DOHH2 (cell line): ENCODE data around the gene CST8.

Source experiments
- H3F3A ChIP-seq: fragments of 200-600 bp; sonication (generic), shearing (Covaris generic); 2 replicates; pipeline ENCODE4 v1.6.0; 2016; ENCODE audit warnings: antibody characterized with exemption, mild to moderate bottlenecking; ENCODE audit not compliant: control insufficient read depth, insufficient read depth
- H3K27ac ChIP-seq: fragments of 200-600 bp; sonication (generic); 2 replicates; pipeline ENCODE4 v1.5.1; 2014; ENCODE audit warnings: low read depth, mild to moderate bottlenecking, low read length, moderate library complexity
- H3K27me3 ChIP-seq: fragments of 200-600 bp; sonication (generic); 2 replicates; pipeline ENCODE4 v1.6.1; 2014; ENCODE audit warnings: mild to moderate bottlenecking, low read length, mixed read lengths; ENCODE audit not compliant: control insufficient read depth
- H3K36me3 ChIP-seq: fragments of 200-600 bp; sonication (generic); 2 replicates; pipeline ENCODE4 v1.6.1; 2014; ENCODE audit warnings: mild to moderate bottlenecking, low read length, moderate library complexity, mixed read lengths; ENCODE audit not compliant: control insufficient read depth
- H3K4me1 ChIP-seq: fragments of 200-600 bp; sonication (generic); 2 replicates; pipeline ENCODE4 v1.6.1; 2014; ENCODE audit warnings: mild to moderate bottlenecking, low read length, mixed read lengths; ENCODE audit not compliant: control insufficient read depth
- H3K4me2 ChIP-seq: fragments of 200-600 bp; sonication (generic); 2 replicates; pipeline ENCODE4 v1.6.0; 2014; ENCODE audit warnings: mild to moderate bottlenecking, low read length, moderate library complexity
- H3K4me3 ChIP-seq: fragments of 200-600 bp; sonication (generic); 2 replicates; pipeline ENCODE4 v1.5.1; 2014; ENCODE audit warnings: mild to moderate bottlenecking, low read length, mixed read lengths
- H3K79me2 ChIP-seq: fragments of 200-600 bp; sonication (generic); 2 replicates; pipeline ENCODE4 v1.6.1; 2014; ENCODE audit warnings: mild to moderate bottlenecking, low read length, mixed read lengths; ENCODE audit not compliant: control insufficient read depth
- H3K9me2 ChIP-seq: fragments of 200-600 bp; sonication (generic); replicated peaks from 2 replicates; pipeline ENCODE4 v1.6.1; 2014; ENCODE audit warnings: mild to moderate bottlenecking, low read length, mixed read lengths; ENCODE audit not compliant: control insufficient read depth
- H3K9me3 ChIP-seq: fragments of 200-600 bp; sonication (generic); 2 replicates; pipeline ENCODE4 v1.6.1; 2014; ENCODE audit warnings: antibody characterized with exemption, low read length, mixed read lengths; ENCODE audit not compliant: control insufficient read depth, insufficient read depth
- H4K20me1 ChIP-seq: fragments of 200-600 bp; sonication (generic); 2 replicates; pipeline ENCODE4 v1.6.0; 2014; ENCODE audit warnings: low read depth, mild to moderate bottlenecking, antibody characterized with exemption, low read length, moderate library complexity; ENCODE audit not compliant: control insufficient read depth, insufficient read depth
- CTCF ChIP-seq: fragments of 200-600 bp; sonication (generic); IDR thresholded peaks from one replicate; pipeline ENCODE4 v1.5.1; 2014; ENCODE audit warnings: antibody characterized with exemption, mild to moderate bottlenecking, low read depth, low read length; ENCODE audit not compliant: poor library complexity, severe bottlenecking
- EZH2phosphoT487 ChIP-seq: fragments of 200-600 bp; sonication (generic); IDR thresholded peaks from 2 replicates; pipeline ENCODE4 v1.6.1; 2017; ENCODE audit warnings: borderline replicate concordance, mild to moderate bottlenecking, antibody characterized with exemption, low read length, moderate library complexity, mixed read lengths

The CST8 gene

GRCh38 chr20:23479043-23479442, 11.9 kb upstream of the CST8 start:
- H3K36me3 ChIP-seq = no peaks in the 10 kb centered on the region
- H3K27ac ChIP-seq = no peak overlapping the region
- no peaks in the 10 kb centered on the region for H3K4me1 ChIP-seq
- TF ChIP-seq EZH2phosphoT487 (no peak), CTCF (no peak)
- no peaks in the 10 kb centered on the region for H3K9me3 ChIP-seq
- H3K79me2 ChIP-seq = no peaks in the 10 kb centered on the region
- no peaks in the 10 kb centered on the region for H3K9me2 ChIP-seq
- H4K20me1 ChIP-seq = no peaks in the 10 kb centered on the region
- no peaks in the 10 kb centered on the region for H3F3A ChIP-seq
- H3K27me3 ChIP-seq = no peaks in the 10 kb centered on the region; the same call in 1 of the 2 replicates
- no peak overlapping the region for H3K4me3 ChIP-seq
- H3K4me2 ChIP-seq = no peak overlapping the region

- TF ChIP-seq EZH2phosphoT487 = no peak
- TF ChIP-seq CTCF = no peak
- no peaks in the 10 kb centered on the region for H3K4me1 ChIP-seq
- H3K79me2 ChIP-seq = no peaks in the 10 kb centered on the region
- H3K9me3 ChIP-seq = no peaks in the 10 kb centered on the region
- no peaks in the 10 kb centered on the region for H3F3A ChIP-seq
- H3K27me3 ChIP-seq = no peaks in the 10 kb centered on the region; the same call in 1 of the 2 replicates
- no peak overlapping the region for H3K4me2 ChIP-seq
- H4K20me1 ChIP-seq = no peaks in the 10 kb centered on the region
- H3K4me3 ChIP-seq = no peak overlapping the region
- no peaks in the 10 kb centered on the region for H3K36me3 ChIP-seq
- no peak overlapping the region for H3K27ac ChIP-seq
- H3K9me2 ChIP-seq = no peaks in the 10 kb centered on the region
Observed at GRCh38 chr20:23482138-23482537, 8.8 kb upstream of the CST8 start.

- no peaks in the 10 kb centered on the region for H3K4me1 ChIP-seq
- no peaks in the 10 kb centered on the region; the same call in 1 of the 2 replicates for H3K27me3 ChIP-seq
- no peaks in the 10 kb centered on the region for H3K9me2 ChIP-seq
- H4K20me1 ChIP-seq = no peaks in the 10 kb centered on the region
- TF ChIP-seq EZH2phosphoT487 (no peak), CTCF (no peak)
- no peaks in the 10 kb centered on the region for H3K79me2 ChIP-seq
- no peak overlapping the region for H3K4me3 ChIP-seq
- H3K4me2 ChIP-seq = no peak overlapping the region
- no peaks in the 10 kb centered on the region for H3K9me3 ChIP-seq
- H3K36me3 ChIP-seq = no peaks in the 10 kb centered on the region
- H3F3A ChIP-seq = no peaks in the 10 kb centered on the region
- no peak overlapping the region for H3K27ac ChIP-seq
Observed at GRCh38 chr20:23484081-23484480, 6.8 kb upstream of the CST8 start.
